Vagina (tissue), 2 donors: ENCODE data around the gene SRPRA. TPM values are rescaled to one million over a fixed set of nuclear protein-coding genes. Genes with fewer than 3 reads are reported as not detected.

Experiments used
- DNase-seq, 2 donors: peaks; one replicate each; pipeline ENCODE4 v3.0.0-alpha.2; 2017; ENCODE audit errors: extremely low spot score in 2 of 2
- H3K27ac ChIP-seq: fragments of 200-600 bp; sonication (generic); one replicate; pipeline ENCODE4 v1.5.1; 2019
- H3K27me3 ChIP-seq: fragments of 200-600 bp; sonication (generic); one replicate; pipeline ENCODE4 v1.5.1; 2019
- H3K36me3 ChIP-seq, 2 donors: fragments of 200-600 bp; sonication (generic); one replicate each; pipeline ENCODE4 v1.5.1; 2017 to 2019
- H3K4me1 ChIP-seq: fragments of 200-600 bp; sonication (generic); one replicate; pipeline ENCODE4 v1.5.1; 2019
- H3K4me3 ChIP-seq, 2 donors: fragments of 200-600 bp; sonication (generic); 1 replicate in 1 of 2; 2 replicates in 1 of 2; pipeline ENCODE4 v1.5.1; 2016 to 2019
- H3K9me3 ChIP-seq: fragments of 200-600 bp; sonication (generic); one replicate; pipeline ENCODE4 v1.5.1; 2019
- CTCF ChIP-seq, 3 experiments: fragments of 450-650 bp in 2 of 3; fragments of 200-600 bp in 1 of 3; sonication (generic) in 1 of 3; IDR thresholded peaks; one replicate each; pipeline ENCODE4 v1.5.1; 2017 to 2019; ENCODE audit warnings: antibody characterized with exemption in 3 of 3, mild to moderate bottlenecking in 2 of 3, moderate library complexity in 2 of 3
- POLR2A ChIP-seq, 2 donors: fragments of 450-650 bp; IDR thresholded peaks; one replicate each; pipeline ENCODE4 v1.6.1; 2017; ENCODE audit warnings: antibody characterized with exemption in 2 of 2, mild to moderate bottlenecking in 2 of 2, moderate library complexity in 2 of 2
- POLR2AphosphoS5 ChIP-seq, 2 donors: sonication (generic); formaldehyde crosslinking; IDR thresholded peaks; one replicate each; pipeline ENCODE4 v1.9.0; 2017; ENCODE audit warnings: antibody characterized with exemption in 2 of 2, mild to moderate bottlenecking in 2 of 2, low read depth in 1 of 2; ENCODE audit not compliant: insufficient read depth in 1 of 2
- intact Hi-C: fragments of 100-400 bp; cut with DNase I; formaldehyde crosslinking; loops from one replicate; pipeline ENCODE4 v1.15.1; 2023
- total RNA-seq: library from RNA; depleted of rRNA; stranded (reverse); fragments of >200 nt; gene quantifications from one replicate; pipeline ENCODE4 v1.2.3, GENCODE V29; 2016

SRPRA gene
- 64.6 TPM for total RNA-seq

- DNase-seq = peak; percentile 99
- H3K36me3 ChIP-seq = peaks cover 0 to 37% of the 10 kb centered on the region in 2 donors
- H3K4me3 ChIP-seq = peak within 1 kb of the TSS; percentile 87 to 92
- intact Hi-C loops = loop anchor here (10.0 kb wide), 1 partner anchor 54 kb away; the partner anchor contains the start of genes FAM118B and RPUSD4
- no peaks in the 10 kb centered on the region for H3K27me3 ChIP-seq
- peak within 1 kb of the TSS; percentile 92 for H3K27ac ChIP-seq
- H3K4me1 ChIP-seq = peaks cover 21% of the 10 kb centered on the region
- TF ChIP-seq POLR2A (IDR thresholded peaks at IDR 0.05) = peak in 1 of 2 donors; percentile 70
- TF ChIP-seq CTCF (IDR thresholded peaks at IDR 0.05) = no peak
- TF ChIP-seq POLR2AphosphoS5 (IDR thresholded peaks at IDR 0.05; ENCODE audit: insufficient read depth in 1 of 2, low read depth in 1 of 2) = peak; percentile 96
- H3K9me3 ChIP-seq = no peaks in the 10 kb centered on the region
These were observed at the start of gene SRPRA, which contains the start of gene FOXRED1 for GRCh38 chr11:126268708-126269579. Gene SRPRA, minus strand, starts transcription at chr11:126268895. Its CDS starts 91 bp downstream, at chr11:126268804. Gene FOXRED1, plus strand, starts transcription at chr11:126269154. Its CDS starts 53 bp downstream, at chr11:126269207.

- Histone ChIP-seq H3K36me3 (no peaks in the 10 kb centered on the region), H3K4me1 (peaks cover 30% of the 10 kb centered on the region), H3K27me3 (no peaks in the 10 kb centered on the region), H3K27ac (peak overlapping the region; percentile 86), H3K4me3 (peak overlapping the region; percentile 13 to 34), H3K9me3 (no peaks in the 10 kb centered on the region)
- intact Hi-C loops = no loop called here
- no peak for DNase-seq
- TF ChIP-seq CTCF (IDR thresholded peaks at IDR 0.05) (no peak), POLR2AphosphoS5 (IDR thresholded peaks at IDR 0.05; ENCODE audit: insufficient read depth in 1 of 2, low read depth in 1 of 2) (peak; percentile 7 to 82)
These were observed 49.3 kb upstream of the SRPRA start for GRCh38 chr11:126317756-126318573.

- H3K4me3 ChIP-seq = peak overlapping the region; percentile 13 to 34
- TF ChIP-seq POLR2A (IDR thresholded peaks at IDR 0.05) (no peak), POLR2AphosphoS5 (IDR thresholded peaks at IDR 0.05; ENCODE audit: insufficient read depth in 1 of 2, low read depth in 1 of 2) (no peak), CTCF (IDR thresholded peaks at IDR 0.05) (no peak)
- peaks cover 30% of the 10 kb centered on the region for H3K4me1 ChIP-seq
- no peaks in the 10 kb centered on the region for H3K9me3 ChIP-seq
- H3K27ac ChIP-seq = peak overlapping the region; percentile 86
- H3K36me3 ChIP-seq = no peaks in the 10 kb centered on the region
- no peak for DNase-seq
- intact Hi-C loops = no loop called here
- no peaks in the 10 kb centered on the region for H3K27me3 ChIP-seq
These were observed 48.7 kb upstream of the SRPRA start for GRCh38 chr11:126317432-126317755.

GRCh38 chr11:126313826-126314225, 45.1 kb upstream of the SRPRA start:
- TF ChIP-seq CTCF (IDR thresholded peaks at IDR 0.05) = no peak
- TF ChIP-seq POLR2A (IDR thresholded peaks at IDR 0.05) = no peak
- no peak for TF ChIP-seq POLR2AphosphoS5 (IDR thresholded peaks at IDR 0.05; ENCODE audit: insufficient read depth in 1 of 2, low read depth in 1 of 2)
- Histone ChIP-seq H3K4me1 (peaks cover 26% of the 10 kb centered on the region), H3K36me3 (no peaks in the 10 kb centered on the region), H3K27me3 (no peaks in the 10 kb centered on the region), H3K4me3 (no peak overlapping the region), H3K9me3 (no peaks in the 10 kb centered on the region), H3K27ac (no peak overlapping the region)
- DNase-seq = no peak
- intact Hi-C loops = loop anchor here (5.0 kb wide), 1 partner anchor 168 kb away; no protein-coding TSS in a partner anchor
